ENCODE results near the gene HEXIM1. TPM values are rescaled to one million over a fixed set of nuclear protein-coding genes. Genes with fewer than 3 reads are reported as not detected.

HEXIM1 gene
- total and polyA plus RNA-seq, 2 experiments from 2014 or later: 9.2 to 10.9 TPM

DNA sequence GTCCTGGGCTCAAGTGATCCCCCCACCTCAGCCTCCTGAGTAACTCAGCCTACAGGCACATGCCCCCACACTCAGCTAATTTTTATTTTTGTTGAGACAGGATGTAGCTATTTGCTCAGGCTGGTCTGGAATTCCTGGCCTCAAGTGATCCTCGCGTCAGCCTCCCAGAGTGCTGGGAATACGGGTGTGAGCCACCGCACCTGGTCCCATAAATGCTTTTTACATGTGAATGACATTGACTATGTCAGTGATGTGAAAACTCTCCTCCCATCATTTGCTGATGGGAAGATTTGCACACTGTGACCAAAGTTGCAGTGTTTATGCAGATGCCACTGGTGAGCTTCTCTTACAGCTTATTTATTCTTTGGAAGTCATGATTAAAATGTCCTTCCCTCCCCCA, 30.9 kb upstream of the HEXIM1 start:
- Histone ChIP-seq H3K9me2 (ENCODE audit: insufficient read depth) (no peaks in the 10 kb centered on the region), H4K20me1 (replicated peaks; ENCODE audit: insufficient read depth) (no peaks in the 10 kb centered on the region), H3K4me2 (no peak overlapping the region), H3K79me2 (replicated peaks; ENCODE audit: insufficient read depth) (0 out of 2 replicates have a peak, but pooled peaks cover 2% of the 10 kb centered on the region), H2AFZ (no peak overlapping the region), H3F3A (replicated peaks; ENCODE audit: low read depth) (no peaks in the 10 kb centered on the region), H3K27ac (ENCODE audit: low read depth) (no peak overlapping the region), H3K27me3 (ENCODE audit: insufficient read depth) (no peaks in the 10 kb centered on the region), H3K36me3 (ENCODE audit: insufficient read depth) (no peaks in the 10 kb centered on the region), H3K4me1 (ENCODE audit: insufficient read depth) (peaks cover 4% of the 10 kb centered on the region; the same call in 1 of the 2 replicates), H3K4me3 (no peak overlapping the region)
- no peak for TF ChIP-seq REST (IDR thresholded peaks at IDR 0.05; ENCODE audit: unreplicated experiment)
- no peak for TF ChIP-seq NANOG (IDR thresholded peaks at IDR 0.05; ENCODE audit: borderline replicate concordance)
- TF ChIP-seq JUNB (IDR thresholded peaks at IDR 0.05; ENCODE audit: unreplicated experiment): no peak
- TF ChIP-seq EZH2phosphoT487 (IDR thresholded peaks at IDR 0.05; ENCODE audit: unreplicated experiment): no peak
- no peak for TF ChIP-seq STAT1 (IDR thresholded peaks at IDR 0.05; ENCODE audit: unreplicated experiment)
- TF ChIP-seq CTCF (conservative IDR thresholded peaks at IDR 0.05; ENCODE audit: low read depth in 2 of 2): no peak
- TF ChIP-seq, protein P1, sequence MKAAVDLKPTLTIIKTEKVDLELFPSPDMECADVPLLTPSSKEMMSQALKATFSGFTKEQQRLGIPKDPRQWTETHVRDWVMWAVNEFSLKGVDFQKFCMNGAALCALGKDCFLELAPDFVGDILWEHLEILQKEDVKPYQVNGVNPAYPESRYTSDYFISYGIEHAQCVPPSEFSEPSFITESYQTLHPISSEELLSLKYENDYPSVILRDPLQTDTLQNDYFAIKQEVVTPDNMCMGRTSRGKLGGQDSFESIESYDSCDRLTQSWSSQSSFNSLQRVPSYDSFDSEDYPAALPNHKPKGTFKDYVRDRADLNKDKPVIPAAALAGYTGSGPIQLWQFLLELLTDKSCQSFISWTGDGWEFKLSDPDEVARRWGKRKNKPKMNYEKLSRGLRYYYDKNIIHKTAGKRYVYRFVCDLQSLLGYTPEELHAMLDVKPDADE (IDR thresholded peaks at IDR 0.05): no peak
- TF ChIP-seq EZH2 (IDR thresholded peaks at IDR 0.05; ENCODE audit: low read depth, unreplicated experiment): no peak
- TF ChIP-seq ZNF331 (CRISPR knock-in tag; IDR thresholded peaks at IDR 0.05; ENCODE audit: low read depth): no peak
- TF ChIP-seq ZNF114 (CRISPR knock-in tag; IDR thresholded peaks at IDR 0.05): no peak
- no peak for TF ChIP-seq CREB1 (CRISPR knock-in tag; IDR thresholded peaks at IDR 0.05; ENCODE audit: low read depth)
- TF ChIP-seq, protein P2, sequence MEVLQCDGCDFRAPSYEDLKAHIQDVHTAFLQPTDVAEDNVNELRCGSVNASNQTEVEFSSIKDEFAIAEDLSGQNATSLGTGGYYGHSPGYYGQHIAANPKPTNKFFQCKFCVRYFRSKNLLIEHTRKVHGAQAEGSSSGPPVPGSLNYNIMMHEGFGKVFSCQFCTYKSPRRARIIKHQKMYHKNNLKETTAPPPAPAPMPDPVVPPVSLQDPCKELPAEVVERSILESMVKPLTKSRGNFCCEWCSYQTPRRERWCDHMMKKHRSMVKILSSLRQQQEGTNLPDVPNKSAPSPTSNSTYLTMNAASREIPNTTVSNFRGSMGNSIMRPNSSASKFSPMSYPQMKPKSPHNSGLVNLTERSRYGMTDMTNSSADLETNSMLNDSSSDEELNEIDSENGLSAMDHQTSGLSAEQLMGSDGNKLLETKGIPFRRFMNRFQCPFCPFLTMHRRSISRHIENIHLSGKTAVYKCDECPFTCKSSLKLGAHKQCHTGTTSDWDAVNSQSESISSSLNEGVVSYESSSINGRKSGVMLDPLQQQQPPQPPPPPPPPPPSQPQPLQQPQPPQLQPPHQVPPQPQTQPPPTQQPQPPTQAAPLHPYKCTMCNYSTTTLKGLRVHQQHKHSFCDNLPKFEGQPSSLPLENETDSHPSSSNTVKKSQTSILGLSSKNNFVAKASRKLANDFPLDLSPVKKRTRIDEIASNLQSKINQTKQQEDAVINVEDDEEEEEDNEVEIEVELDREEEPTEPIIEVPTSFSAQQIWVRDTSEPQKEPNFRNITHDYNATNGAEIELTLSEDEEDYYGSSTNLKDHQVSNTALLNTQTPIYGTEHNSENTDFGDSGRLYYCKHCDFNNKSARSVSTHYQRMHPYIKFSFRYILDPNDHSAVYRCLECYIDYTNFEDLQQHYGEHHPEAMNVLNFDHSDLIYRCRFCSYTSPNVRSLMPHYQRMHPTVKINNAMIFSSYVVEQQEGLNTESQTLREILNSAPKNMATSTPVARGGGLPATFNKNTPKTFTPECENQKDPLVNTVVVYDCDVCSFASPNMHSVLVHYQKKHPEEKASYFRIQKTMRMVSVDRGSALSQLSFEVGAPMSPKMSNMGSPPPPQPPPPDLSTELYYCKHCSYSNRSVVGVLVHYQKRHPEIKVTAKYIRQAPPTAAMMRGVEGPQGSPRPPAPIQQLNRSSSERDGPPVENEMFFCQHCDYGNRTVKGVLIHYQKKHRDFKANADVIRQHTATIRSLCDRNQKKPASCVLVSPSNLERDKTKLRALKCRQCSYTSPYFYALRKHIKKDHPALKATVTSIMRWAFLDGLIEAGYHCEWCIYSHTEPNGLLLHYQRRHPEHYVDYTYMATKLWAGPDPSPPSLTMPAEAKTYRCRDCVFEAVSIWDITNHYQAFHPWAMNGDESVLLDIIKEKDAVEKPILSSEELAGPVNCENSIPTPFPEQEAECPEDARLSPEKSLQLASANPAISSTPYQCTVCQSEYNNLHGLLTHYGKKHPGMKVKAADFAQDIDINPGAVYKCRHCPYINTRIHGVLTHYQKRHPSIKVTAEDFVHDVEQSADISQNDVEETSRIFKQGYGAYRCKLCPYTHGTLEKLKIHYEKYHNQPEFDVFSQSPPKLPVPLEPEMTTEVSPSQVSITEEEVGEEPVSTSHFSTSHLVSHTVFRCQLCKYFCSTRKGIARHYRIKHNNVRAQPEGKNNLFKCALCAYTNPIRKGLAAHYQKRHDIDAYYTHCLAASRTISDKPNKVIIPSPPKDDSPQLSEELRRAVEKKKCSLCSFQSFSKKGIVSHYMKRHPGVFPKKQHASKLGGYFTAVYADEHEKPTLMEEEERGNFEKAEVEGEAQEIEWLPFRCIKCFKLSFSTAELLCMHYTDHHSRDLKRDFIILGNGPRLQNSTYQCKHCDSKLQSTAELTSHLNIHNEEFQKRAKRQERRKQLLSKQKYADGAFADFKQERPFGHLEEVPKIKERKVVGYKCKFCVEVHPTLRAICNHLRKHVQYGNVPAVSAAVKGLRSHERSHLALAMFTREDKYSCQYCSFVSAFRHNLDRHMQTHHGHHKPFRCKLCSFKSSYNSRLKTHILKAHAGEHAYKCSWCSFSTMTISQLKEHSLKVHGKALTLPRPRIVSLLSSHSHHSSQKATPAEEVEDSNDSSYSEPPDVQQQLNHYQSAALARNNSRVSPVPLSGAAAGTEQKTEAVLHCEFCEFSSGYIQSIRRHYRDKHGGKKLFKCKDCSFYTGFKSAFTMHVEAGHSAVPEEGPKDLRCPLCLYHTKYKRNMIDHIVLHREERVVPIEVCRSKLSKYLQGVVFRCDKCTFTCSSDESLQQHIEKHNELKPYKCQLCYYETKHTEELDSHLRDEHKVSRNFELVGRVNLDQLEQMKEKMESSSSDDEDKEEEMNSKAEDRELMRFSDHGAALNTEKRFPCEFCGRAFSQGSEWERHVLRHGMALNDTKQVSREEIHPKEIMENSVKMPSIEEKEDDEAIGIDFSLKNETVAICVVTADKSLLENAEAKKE (CRISPR knock-in tag; IDR thresholded peaks at IDR 0.05): no peak
- no peak for TF ChIP-seq POLR2AphosphoS5 (IDR thresholded peaks at IDR 0.05; ENCODE audit: low read depth)
- Mint-ChIP-seq H3K4me1 (peaks cover 28% of the 10 kb centered on the region), H3K4me3 (no peak overlapping the region), H3K9me3 (no peaks in the 10 kb centered on the region), H3K27me3 (ENCODE audit: insufficient read depth, low read depth, poor library complexity) (peaks cover 17% of the 10 kb centered on the region), H3K36me3 (ENCODE audit: low read depth) (no peaks in the 10 kb centered on the region), H3K27ac (no peak overlapping the region)
- ATAC-seq (no peak), DNase-seq (ENCODE audit: low spot score) (no peak)
